Left ventricle myocardium inferior (tissue), 1 donor: ENCODE results near the gene ANTXR2. TPM values are rescaled to one million over a fixed set of nuclear protein-coding genes. Genes with fewer than 3 reads are reported as not detected.
A peak's percentile ranks its signal among the peaks of the same experiment; 100 is the strongest.

Experiments used
- DNase-seq: peaks from one replicate; pipeline ENCODE4 v3.0.0-alpha.2; 2020
- H3K27ac ChIP-seq: fragments of 200-600 bp; replicated peaks from 2 replicates; pipeline ENCODE4 v1.8.0; 2021
- H3K27me3 ChIP-seq: fragments of 200-600 bp; 2 replicates; pipeline ENCODE4 v1.8.0; 2021; ENCODE audit warnings: low read depth
- H3K36me3 ChIP-seq: fragments of 200-600 bp; 2 replicates; pipeline ENCODE4 v1.8.0; 2021
- H3K4me1 ChIP-seq: fragments of 200-600 bp; 2 replicates; pipeline ENCODE4 v1.8.0; 2021
- H3K4me3 ChIP-seq: fragments of 200-600 bp; 2 replicates; pipeline ENCODE4 v1.8.0; 2021; ENCODE audit warnings: mild to moderate bottlenecking, moderate library complexity
- H3K9me3 ChIP-seq: fragments of 200-600 bp; replicated peaks from 2 replicates; pipeline ENCODE4 v1.8.0; 2021
- intact Hi-C: fragments of 100-400 bp; cut with micrococcal nuclease; formaldehyde crosslinking; loops from one replicate; pipeline ENCODE4 v1.11.0; 2022
- total RNA-seq: library from RNA; stranded (reverse); fragmentation: NEBNext Ultra II Directional; extraction: Animal tissue kit (Norgen Biotek cat#: 25700); gene quantifications from one replicate; pipeline ENCODE4 v1.2.1, GENCODE V29; 2021
- TF ChIP-seq, protein P1 (sequence below): fragments of 200-600 bp; IDR thresholded peaks from 2 replicates; pipeline ENCODE4 v1.8.0; 2021; ENCODE audit warnings: antibody characterized with exemption, mild to moderate bottlenecking, borderline replicate concordance
- donor health status: DM: no; HTN: yes; CAD: no; lungs with severe emphysema.

The ANTXR2 gene
- total RNA-seq, 1 donor from 2014 or later: 42.4 TPM

DNA sequence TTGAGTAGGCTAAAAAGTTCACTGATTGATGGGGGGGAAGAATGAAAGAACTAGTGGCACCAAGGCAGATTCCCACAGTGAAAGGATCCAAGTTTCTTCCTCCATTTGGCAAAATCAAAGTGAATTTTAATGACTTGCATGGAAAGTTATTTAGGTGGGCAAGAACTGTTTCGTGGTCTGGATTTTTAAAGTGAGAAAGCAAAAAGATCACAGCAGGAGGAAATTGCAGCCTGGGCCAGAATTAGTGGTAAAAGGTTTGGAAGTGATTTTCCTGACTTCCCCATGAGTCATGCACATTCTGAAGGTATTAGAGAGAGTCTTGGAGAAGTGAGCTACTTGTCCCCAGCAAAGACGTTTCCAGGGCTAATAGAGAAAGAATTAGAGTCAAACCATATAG, 207.8 kb downstream of the ANTXR2 start:
- no peaks in the 10 kb centered on the region for H3K36me3 ChIP-seq
- peaks cover 7% of the 10 kb centered on the region for H3K4me1 ChIP-seq
- DNase-seq: no peak
- intact Hi-C loops: no loop called here
- TF ChIP-seq, protein P1, sequence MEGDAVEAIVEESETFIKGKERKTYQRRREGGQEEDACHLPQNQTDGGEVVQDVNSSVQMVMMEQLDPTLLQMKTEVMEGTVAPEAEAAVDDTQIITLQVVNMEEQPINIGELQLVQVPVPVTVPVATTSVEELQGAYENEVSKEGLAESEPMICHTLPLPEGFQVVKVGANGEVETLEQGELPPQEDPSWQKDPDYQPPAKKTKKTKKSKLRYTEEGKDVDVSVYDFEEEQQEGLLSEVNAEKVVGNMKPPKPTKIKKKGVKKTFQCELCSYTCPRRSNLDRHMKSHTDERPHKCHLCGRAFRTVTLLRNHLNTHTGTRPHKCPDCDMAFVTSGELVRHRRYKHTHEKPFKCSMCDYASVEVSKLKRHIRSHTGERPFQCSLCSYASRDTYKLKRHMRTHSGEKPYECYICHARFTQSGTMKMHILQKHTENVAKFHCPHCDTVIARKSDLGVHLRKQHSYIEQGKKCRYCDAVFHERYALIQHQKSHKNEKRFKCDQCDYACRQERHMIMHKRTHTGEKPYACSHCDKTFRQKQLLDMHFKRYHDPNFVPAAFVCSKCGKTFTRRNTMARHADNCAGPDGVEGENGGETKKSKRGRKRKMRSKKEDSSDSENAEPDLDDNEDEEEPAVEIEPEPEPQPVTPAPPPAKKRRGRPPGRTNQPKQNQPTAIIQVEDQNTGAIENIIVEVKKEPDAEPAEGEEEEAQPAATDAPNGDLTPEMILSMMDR: no peak
- H3K27me3 ChIP-seq: no peaks in the 10 kb centered on the region
- no peak overlapping the region for H3K27ac ChIP-seq
- H3K4me3 ChIP-seq: no peak overlapping the region
- H3K9me3 ChIP-seq: no peaks in the 10 kb centered on the region

- no peak overlapping the region for H3K4me3 ChIP-seq
- TF ChIP-seq, protein P1: no peak
- H3K27ac ChIP-seq: no peak overlapping the region
- no peaks in the 10 kb centered on the region for H3K27me3 ChIP-seq
- peaks cover 7% of the 10 kb centered on the region for H3K4me1 ChIP-seq
- no peaks in the 10 kb centered on the region for H3K9me3 ChIP-seq
- no peaks in the 10 kb centered on the region for H3K36me3 ChIP-seq
- DNase-seq: no peak
- intact Hi-C loops: no loop called here
These were observed 208.4 kb downstream of the ANTXR2 start for GRCh38 chr4:79864500-79865200.

- intact Hi-C loops: no loop called here
- TF ChIP-seq, protein P1: no peak
- no peak for DNase-seq
These were observed 209.7 kb downstream of the ANTXR2 start for GRCh38 chr4:79863333-79863732.

GRCh38 chr4:79862821-79863220, 210.2 kb downstream of the ANTXR2 start:
- Histone ChIP-seq H3K4me1 (peaks cover 7% of the 10 kb centered on the region), H3K27me3 (no peaks in the 10 kb centered on the region), H3K36me3 (no peaks in the 10 kb centered on the region), H3K9me3 (no peaks in the 10 kb centered on the region), H3K4me3 (no peak overlapping the region), H3K27ac (peak overlapping the region; percentile 42)
- TF ChIP-seq, protein P1: no peak
- no peak for DNase-seq
- intact Hi-C loops: no loop called here

More at GRCh38 chr4:79863333-79863732, 209.7 kb downstream of the ANTXR2 start:
- no peak overlapping the region for H3K4me3 ChIP-seq
- peaks cover 7% of the 10 kb centered on the region for H3K4me1 ChIP-seq
- H3K36me3 ChIP-seq: no peaks in the 10 kb centered on the region
- no peak overlapping the region for H3K27ac ChIP-seq
- no peaks in the 10 kb centered on the region for H3K27me3 ChIP-seq
- H3K9me3 ChIP-seq: no peaks in the 10 kb centered on the region

DNA sequence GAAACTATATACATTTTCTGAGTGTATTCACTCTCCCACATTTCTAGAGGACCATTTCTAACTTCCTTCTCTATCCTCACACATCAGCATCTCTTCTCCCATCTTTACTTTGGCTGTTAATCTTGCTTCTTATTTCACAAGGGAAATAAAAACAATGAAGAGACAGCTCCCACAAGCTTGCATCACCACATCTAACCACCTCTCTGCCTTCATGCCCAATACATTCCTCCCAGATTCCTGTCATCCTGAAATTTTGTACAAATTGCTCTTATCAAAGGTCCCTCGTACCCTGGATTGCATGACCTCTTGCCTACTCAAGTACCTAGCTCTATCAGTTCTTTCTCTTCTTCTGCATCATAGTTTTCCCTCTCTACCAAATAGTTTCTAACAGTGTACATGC, 215.2 kb downstream of the ANTXR2 start:
- no peak overlapping the region for H3K4me3 ChIP-seq
- H3K27me3 ChIP-seq: no peaks in the 10 kb centered on the region
- DNase-seq: no peak
- H3K27ac ChIP-seq: no peak overlapping the region
- TF ChIP-seq, protein P1: no peak
- intact Hi-C loops: no loop called here
- H3K9me3 ChIP-seq: no peaks in the 10 kb centered on the region
- no peaks in the 10 kb centered on the region for H3K36me3 ChIP-seq
- H3K4me1 ChIP-seq: no peaks in the 10 kb centered on the region
